HG03159 (cell line): ENCODE measurements around the gene ZMYND11.
"Not testable (repeated sequence)": the region's sequence is repeated elsewhere in the genome, so short reads cannot be mapped to it uniquely, and the experiment has no call there.

ENCODE experiments used
- ATAC-seq: cut with Tn5 transposase; IDR thresholded peaks from one replicate; pipeline ENCODE4 v1.9.1; 2021; ENCODE audit warnings: mild to moderate bottlenecking, moderate library complexity; ENCODE audit not compliant: unreplicated experiment

ZMYND11 gene

DNA sequence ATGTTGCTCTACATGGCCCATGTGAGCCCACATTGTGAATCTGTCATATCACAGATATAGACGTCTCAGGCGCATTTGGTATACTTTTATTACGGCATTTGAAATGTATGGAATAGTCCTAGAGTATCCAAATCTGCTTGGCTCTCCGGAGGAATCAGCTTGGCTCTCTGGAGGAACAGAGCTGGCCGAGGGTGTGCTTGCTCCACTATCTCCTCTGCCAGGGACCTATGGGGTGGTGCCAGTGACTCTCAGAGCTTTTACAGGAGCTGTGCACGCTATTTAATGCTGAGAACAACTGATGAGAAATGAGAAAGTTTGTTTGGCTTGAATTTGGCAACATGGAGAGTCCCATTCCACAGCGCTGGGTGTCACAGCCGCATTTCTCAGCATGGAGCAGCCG, 144.0 kb downstream of the ZMYND11 start:
- ATAC-seq, result no peak

DNA sequence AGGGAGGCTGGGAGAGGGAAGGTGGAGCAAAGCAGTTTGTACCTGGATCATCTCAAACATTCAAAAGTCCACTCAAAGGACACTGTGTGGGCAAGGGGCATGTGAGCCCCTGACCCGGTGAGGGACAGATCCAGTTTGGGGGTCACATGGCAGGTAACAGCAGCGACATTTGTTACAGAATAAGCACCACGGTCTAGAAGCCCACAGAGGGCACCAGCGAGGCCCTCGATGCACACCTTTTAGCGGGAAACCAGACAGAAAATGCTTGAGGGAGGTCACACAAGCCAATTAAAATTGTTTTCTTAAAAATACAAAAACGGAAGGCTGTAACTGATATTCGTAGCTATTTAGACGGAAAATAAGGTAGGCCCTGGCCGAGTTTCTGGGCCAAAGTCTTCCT, 144.4 kb downstream of the ZMYND11 start:
- ATAC-seq, result no peak

DNA sequence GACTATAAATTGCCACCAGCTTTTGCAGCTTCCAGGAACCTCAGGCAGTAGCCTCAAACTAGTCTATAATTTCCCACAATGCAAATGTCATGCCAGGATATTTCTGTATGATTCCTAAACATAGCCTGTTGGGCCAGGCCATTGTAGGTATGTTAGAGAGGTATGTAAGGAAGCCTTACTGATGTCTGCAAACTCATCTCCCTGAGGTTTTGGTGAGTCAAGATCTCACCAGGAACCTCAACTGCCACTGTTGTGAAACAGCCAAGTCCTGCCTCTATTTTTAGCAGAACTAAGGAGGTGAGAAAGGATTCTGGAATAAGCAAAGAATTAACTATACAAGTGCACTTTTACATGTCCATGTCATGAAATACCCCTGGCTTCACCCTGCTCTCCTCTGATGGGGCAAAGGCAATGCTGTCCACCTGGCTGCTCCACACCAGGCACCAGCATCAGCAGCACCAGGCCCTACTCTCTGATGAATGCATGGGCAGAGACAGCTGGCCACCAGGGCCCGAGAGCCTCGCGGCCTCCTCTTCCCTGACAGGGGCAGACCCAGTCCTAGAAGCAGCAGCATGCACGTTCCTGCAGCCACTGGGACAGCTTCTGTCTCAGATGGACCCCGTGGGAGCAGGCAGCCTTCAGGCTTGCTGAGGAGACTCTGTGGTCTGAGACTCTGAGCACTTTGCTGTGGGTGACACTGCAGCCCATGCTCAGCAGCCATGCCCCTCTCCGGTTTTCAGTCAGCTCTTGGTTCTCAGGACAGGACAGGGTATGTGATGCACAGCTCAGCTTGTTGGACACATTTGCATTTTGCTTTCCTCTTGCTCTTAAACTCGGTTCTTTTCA, 147.3 kb downstream of the ZMYND11 start:
- ATAC-seq, result no peak

DNA sequence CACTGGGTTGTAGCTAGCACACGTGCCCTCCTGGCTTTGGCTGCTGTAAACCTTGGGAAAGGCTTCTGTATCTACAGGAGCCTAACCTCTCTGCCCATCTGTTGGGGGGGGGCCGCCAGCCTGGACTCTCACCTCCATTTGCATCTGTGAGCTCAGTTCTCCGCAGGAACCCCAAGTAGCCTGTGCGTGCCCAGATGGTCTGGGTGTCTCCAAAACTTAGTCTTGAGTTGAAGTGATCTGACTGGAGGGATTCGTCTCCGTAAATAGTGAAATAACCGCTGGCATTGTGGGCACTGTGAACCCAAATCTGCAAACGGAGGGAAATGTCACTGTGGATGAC, 147.9 kb downstream of the ZMYND11 start:
- ATAC-seq, result no peak

DNA sequence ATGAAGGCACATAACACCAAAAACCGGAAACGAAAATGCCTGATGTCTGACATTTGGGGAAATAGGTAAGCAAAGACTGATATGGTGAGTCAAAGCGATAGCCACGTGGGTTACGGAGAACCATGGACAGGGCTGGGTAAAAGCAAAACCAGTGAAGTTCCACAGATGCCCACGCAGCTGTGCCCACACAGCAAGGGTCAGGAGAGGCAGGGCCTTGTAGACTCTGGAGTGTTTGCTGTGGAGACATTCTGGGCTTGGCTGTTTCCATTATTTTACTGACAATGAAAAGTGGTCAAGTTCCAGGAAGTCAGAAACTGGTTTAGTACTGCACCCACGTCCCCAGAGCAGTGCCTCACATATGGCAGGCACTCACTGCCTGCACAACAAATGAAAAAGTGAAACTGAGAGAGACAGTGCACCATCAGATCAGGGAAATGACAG, 148.7 kb downstream of the ZMYND11 start:
- ATAC-seq, result peak; percentile 87

DNA sequence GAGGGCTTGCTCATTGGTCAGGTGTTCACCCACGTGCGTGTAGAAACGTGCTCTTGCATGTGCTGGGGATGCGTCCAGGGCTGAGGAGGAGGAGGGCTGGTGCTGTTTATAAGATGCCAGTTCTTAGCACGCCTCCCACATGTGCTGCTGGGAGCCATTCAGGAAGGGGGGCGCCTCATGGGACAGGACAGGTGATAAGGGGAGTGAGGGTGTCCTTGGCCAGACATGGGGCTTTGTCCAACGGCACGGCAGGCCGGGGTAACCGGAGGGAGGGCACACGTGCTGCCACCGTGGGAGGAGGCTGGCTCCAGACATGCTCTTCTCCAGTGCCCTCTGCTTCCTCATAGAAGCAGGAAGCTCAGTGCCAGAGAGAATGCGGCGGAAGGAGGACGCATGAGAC, 150.0 kb downstream of the ZMYND11 start:
- ATAC-seq, result no peak

DNA sequence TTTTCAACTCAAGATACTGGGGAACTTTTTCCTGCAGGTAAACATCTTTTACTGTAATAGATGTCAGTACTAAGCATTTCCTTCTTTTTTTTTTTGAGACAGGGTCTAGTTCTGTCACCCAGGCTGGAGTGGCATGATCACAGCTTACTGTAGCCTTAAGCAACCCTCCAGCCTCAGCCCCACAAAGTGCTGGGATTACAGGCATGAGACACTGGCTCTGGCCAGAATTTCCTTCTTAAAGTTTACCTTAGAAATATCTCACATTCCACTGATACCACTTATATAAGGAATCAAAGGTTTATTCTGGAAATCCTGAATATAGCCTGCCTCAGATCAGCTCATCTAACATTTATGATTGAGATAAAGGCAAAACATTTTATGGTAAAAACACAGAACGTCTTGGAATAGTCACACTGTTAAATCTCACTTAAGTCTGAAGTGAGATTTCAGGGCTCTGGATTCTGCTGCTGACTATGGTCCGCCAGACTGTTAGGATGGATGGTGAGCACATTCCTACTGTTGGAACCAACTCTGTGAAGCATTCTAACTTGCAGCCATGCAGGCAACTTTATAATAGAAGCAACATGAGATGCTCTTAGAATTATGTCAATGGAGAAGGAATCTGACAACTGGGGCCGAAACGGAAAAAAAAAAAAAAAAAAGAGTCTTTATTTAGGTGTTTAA, 151.9 kb downstream of the ZMYND11 start:
- no peak for ATAC-seq

DNA sequence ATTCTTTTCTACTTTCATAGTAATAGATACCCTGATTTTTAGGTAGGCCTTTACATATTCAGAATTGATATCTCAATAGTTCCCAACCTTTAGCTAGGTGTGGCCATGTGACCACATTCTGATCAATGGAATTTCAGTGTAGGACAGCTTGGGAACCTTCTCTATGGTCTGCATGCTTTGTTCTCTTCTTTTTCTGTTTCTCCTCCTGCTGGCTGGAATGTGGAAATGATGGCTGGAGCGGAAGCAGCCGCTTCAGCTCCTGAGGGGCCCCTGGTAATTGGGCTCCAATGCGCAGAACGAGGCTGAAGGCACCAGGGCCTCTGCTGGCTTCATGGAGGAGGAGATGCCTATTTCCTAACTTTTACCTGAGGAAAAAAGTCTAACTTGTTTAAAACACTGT, 152.6 kb downstream of the ZMYND11 start:
- ATAC-seq, result no peak

DNA sequence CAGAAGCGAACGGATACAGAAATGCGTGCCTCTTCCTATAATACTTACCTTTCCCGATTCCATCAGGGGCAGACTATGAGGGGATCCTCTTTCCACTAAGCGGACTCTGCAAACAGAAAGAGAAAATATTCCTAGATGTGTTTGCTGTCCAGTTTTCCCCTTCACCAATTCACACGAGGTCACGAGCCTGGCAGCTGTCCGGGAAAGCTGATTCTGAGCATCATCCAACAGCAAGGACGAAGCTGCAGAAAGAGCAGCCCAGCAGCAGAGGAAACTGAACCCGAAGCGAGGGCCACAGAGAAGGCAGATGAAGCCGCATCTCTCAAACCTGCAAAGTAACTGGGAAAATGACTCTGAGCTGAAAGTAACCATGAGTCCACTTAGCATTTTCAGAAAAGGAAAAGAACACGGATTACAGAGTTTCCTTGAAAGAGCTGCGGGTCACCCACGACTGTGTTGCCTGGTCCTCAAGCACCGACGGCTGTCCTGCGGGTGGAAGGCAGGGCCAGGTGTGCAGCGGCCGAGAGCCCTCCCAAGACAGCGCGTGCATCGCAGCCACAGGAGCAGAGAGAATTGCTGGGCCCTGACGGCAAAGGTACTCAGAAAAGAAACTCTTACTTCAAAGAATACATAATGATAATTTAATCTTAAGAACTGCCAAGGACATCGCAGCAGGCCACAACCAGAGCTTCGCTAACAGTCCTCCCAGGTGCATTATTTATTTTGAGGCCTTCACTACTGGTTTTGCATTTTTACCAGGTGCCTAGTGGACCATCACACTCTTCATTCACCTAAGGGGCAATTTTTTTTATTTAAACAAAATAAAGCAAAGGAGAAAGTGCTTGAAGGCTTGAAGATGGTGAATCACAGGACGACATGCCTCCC, 153.3 kb downstream of the ZMYND11 start:
- ATAC-seq, result no peak

DNA sequence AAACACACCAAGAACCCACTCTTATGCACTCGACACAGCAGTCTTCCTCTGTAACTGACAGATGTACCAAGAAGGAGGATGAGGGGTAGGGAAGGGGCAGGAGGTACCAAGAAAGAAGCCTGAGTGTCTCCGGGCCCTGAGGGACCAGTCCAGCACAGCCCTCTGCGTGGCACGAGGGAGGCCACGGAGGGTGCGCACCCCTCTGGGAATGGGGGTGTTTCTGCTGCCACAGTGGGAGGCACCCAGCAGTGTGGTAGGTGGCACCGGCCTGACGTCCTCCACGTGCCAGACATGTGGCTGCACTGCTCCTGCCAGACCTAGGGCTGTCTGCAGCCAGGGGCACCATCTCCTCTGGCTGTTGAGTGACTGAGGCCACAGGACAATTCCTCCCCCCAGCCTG, 154.3 kb downstream of the ZMYND11 start:
- ATAC-seq, result no peak

DNA sequence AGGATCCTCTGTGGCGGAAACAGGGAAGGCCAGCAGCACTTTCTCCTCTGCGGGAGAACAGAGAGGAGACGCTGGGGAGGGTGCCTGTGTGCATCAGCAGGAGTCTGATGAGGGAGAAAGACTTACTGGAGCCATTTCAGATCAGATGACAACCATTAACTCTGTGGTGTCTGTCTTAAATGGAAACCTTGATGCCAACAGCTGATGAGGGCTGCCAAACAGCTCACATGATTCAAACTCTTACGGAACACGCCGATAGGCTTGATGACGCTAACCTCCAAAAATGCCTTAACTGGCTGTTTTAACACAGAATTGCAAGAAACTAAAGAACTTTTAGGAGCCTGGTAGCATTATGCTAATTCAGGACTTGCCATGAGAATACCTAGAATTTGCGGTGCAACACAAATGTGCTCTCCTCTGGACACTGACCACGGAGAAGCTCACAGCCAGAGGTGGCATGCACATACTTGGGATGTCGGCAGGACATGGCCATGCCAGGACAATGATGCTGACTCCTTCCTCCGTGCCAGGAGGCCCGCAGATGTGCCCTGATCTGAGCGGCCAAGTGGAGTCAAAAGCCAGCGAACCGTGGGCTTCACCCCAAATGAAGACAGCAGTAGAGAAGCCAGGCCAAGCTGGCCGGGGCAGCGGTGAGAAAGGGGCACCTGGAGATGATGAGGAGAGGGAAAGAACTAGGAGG, 154.9 kb downstream of the ZMYND11 start:
- ATAC-seq, result no peak

DNA sequence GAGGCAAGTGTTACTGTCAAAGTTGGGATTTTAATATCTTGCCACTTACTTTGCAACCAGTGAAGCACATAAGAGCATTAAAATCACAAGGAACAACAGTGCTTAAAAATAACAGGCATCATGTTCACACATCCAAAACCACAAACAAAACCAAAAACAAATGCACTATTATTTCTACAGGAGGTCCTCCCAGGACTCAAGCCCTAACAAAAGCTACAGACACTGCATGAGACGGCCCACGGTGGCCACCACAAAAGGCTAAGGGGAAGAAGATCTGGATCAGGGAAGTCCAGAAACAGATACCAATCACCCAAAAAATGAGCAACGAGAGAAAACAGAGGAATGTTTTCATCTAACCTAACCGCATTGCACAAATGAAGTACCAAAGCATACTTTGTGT, 158.4 kb downstream of the ZMYND11 start:
- no peak for ATAC-seq

DNA sequence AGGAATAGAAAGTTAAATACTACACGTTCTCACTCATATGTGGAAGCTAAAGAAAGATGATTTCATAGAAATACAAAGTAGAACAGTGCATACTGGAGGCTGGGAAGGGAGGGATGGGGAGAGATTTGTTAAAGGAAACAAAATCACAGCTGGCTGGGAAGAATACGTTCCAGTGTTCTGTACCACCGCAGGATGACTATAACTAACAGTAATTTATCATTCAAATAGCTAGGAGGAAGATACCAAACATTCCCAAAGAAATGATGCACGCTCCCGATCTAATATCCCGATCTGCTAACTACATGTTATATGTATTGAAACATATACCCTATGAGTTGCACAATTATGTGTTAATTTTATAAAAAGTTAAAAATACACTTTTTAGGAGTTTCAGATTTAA, 162.3 kb downstream of the ZMYND11 start:
- ATAC-seq, result no peak

DNA sequence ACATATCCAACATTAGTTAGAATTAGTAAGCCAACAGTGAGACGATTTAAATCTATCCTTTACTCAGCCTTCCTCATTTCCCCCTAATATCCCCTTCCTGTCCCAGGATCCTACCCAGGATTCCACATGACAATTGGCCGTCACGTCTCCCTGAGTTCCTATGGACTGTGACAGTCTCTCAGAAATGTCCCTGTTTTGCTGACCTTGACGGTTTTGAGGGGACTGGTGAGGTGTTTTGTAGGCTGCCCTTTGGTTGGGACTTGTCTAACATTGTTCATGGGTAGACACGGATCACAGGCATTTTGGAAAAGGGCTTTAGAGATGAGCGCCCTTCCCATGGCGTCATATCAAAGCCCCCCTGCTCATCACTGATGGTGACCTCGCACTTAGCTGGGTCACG, 162.8 kb downstream of the ZMYND11 start:
- ATAC-seq, result no peak

DNA sequence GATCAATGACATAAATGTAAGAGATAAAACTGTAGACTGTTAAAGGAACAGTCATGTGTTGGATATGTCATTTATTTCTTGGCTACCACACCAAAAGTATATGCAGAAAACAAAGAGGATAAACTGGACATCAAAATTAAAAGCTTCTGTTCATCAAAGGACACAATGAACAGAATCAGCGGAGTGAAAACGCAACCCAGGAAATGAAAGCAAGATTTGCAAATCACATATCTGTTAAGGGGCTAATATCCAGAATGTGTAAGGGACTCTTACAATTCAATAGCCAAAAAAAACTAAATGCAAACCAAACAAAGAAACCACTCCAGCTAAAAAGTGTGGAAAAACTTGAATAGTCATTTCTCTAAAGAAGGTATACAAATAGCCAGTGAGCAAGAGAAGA, 164.3 kb downstream of the ZMYND11 start:
- ATAC-seq, result no peak

DNA sequence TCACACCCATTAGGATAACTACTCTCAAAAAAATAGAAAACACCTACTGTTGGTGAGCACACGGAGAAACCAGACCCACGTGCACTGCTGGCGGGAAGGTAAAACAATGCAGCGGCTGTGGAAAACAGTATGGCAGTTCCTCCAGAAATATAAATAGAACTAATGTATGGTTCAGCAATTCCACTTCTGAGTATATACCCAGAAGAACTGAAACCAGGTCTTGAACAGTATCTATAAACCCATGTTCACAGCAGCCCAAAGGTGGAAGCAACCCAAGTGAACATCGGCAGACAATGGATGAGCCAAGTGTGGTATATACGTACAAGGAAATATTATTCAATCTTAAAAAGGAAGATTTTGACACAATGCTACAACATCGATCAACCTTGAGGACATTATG, 164.7 kb downstream of the ZMYND11 start:
- ATAC-seq, result no peak

DNA sequence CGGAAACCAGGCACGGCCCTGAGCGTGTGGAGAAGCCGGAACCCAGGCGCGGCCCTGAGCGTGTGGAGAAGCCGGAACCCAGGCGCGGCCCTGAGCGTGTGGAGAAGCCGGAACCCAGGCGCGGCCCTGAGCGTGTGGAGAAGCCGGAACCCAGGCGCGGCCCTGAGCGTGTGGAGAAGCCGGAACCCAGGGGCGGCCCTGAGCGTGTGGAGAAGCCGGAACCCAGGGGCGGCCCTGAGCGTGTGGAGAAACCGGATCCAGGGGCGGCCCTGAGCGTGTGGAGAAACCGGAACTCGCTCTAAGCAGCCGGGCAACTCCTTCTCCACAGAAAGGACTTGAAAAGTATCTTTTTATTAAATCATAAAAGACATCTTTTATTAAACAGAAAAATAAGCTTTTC, 165.3 kb downstream of the ZMYND11 start:
- ATAC-seq, result not testable (repeated sequence)

DNA sequence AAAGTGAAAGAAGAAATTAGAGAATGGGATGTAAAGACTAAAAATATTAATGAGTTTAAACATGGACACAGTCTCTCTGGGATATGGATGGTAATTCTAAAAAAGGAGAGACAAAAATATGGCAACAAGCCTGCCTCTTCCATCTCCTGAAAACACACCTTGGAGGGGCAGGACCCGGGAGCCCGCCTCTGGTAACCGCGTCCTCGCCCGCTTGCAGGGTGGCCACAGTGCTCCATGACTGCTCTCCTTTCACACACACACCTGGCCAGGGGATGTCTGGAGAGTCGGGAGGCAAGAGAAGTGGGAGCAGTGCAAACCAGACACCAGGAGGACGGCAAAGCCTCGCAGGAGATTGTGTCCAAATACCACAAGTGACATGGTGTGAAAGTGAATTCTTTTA, 166.3 kb downstream of the ZMYND11 start:
- ATAC-seq, result no peak
